DOHH2 (cell line): ENCODE data around the gene NFIB.

Experiments
- CTCF ChIP-seq: fragments of 200-600 bp; sonication (generic); IDR thresholded peaks from one replicate; pipeline ENCODE4 v1.5.1; 2014; ENCODE audit warnings: antibody characterized with exemption, mild to moderate bottlenecking, low read depth, low read length; ENCODE audit not compliant: poor library complexity, severe bottlenecking
- EZH2phosphoT487 ChIP-seq: fragments of 200-600 bp; sonication (generic); IDR thresholded peaks from 2 replicates; pipeline ENCODE4 v1.6.1; 2017; ENCODE audit warnings: borderline replicate concordance, mild to moderate bottlenecking, antibody characterized with exemption, low read length, moderate library complexity, mixed read lengths

- TF ChIP-seq CTCF: no peak
- no peak for TF ChIP-seq EZH2phosphoT487
Measured at GRCh38 chr9:14211564-14211963, 102.4 kb downstream of the NFIB start.
